Measurements from ENCODE around the gene IRF8.

DNA sequence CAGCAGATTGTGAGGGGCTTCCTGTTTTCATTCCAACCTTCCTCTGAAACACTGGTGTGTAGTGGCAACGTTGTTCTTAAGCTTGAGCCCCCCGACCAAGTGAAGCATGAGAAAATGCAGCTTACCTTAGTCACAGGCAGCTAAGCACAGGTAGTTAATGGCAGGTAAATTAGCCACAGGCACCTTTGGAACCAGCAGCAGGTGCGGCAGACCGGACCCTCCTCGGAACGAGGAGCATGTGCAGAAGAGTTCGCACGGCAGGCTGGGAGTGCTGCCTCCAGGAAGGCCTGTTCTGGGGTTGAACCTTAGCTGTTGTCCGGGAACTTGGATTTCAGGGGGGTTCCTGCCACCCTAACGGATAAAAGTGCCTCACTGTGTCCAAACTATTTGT is 7.2 kb upstream of the IRF8 start:
- TF ChIP-seq, protein P1, sequence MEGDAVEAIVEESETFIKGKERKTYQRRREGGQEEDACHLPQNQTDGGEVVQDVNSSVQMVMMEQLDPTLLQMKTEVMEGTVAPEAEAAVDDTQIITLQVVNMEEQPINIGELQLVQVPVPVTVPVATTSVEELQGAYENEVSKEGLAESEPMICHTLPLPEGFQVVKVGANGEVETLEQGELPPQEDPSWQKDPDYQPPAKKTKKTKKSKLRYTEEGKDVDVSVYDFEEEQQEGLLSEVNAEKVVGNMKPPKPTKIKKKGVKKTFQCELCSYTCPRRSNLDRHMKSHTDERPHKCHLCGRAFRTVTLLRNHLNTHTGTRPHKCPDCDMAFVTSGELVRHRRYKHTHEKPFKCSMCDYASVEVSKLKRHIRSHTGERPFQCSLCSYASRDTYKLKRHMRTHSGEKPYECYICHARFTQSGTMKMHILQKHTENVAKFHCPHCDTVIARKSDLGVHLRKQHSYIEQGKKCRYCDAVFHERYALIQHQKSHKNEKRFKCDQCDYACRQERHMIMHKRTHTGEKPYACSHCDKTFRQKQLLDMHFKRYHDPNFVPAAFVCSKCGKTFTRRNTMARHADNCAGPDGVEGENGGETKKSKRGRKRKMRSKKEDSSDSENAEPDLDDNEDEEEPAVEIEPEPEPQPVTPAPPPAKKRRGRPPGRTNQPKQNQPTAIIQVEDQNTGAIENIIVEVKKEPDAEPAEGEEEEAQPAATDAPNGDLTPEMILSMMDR (conservative IDR thresholded peaks at IDR 0.05; ENCODE audit: low read depth, low read length) = no peak
- no peak for TF ChIP-seq EZH2 (IDR thresholded peaks at IDR 0.05; ENCODE audit: borderline replicate concordance, low read depth, low read length, poor library complexity, severe bottlenecking)

Measured in A673 (cell line).